Fibroblast of the aortic adventitia (primary cell): ENCODE measurements around the gene BAIAP2L1. TPM values are rescaled to one million over a fixed set of nuclear protein-coding genes. Genes with fewer than 3 reads are reported as not detected.

Experiments
- DNase-seq: peaks from one replicate; pipeline ENCODE4 v3.0.0-alpha.2; 2010; ENCODE audit warnings: low read depth
- H3K4me3 ChIP-seq: 2 replicates; pipeline ENCODE4 v1.5.1; 2011; ENCODE audit warnings: low read depth, mild to moderate bottlenecking, control low read depth, low read length, moderate library complexity
- CTCF ChIP-seq: IDR thresholded peaks from 2 replicates; pipeline ENCODE4 v1.5.1; 2011; ENCODE audit warnings: mild to moderate bottlenecking, low read length, control low read depth, inconsistent platforms; ENCODE audit not compliant: insufficient read depth
- total RNA-seq: library from RNA; depleted of rRNA; stranded (reverse); fragments of >200 nt; gene quantifications from 2 replicates; pipeline ENCODE4 v1.2.3, GENCODE V29; 2012; ENCODE audit warnings: low replicate concordance

The BAIAP2L1 gene
- total RNA-seq, 1 donor: 2.8 TPM

GRCh38 chr7:98315318-98315993, 85.4 kb downstream of the BAIAP2L1 start:
- no peak for DNase-seq
- no peak for TF ChIP-seq CTCF
- H3K4me3 ChIP-seq: no peak overlapping the region

- H3K4me3 ChIP-seq: no peak overlapping the region
- no peak for DNase-seq
- TF ChIP-seq CTCF: no peak
Measured at GRCh38 chr7:98314469-98314868, 86.4 kb downstream of the BAIAP2L1 start.

GRCh38 chr7:98312201-98312600, 88.7 kb downstream of the BAIAP2L1 start:
- DNase-seq: no peak
- TF ChIP-seq CTCF: no peak
- H3K4me3 ChIP-seq: no peak overlapping the region

GRCh38 chr7:98309566-98309965, 91.3 kb downstream of the BAIAP2L1 start:
- TF ChIP-seq CTCF: no peak
- no peak overlapping the region for H3K4me3 ChIP-seq
- DNase-seq: no peak

GRCh38 chr7:98307971-98308466, 92.9 kb downstream of the BAIAP2L1 start:
- no peak for DNase-seq

GRCh38 chr7:98305951-98306535, 94.8 kb downstream of the BAIAP2L1 start:
- no peak overlapping the region for H3K4me3 ChIP-seq
- no peak for DNase-seq
- TF ChIP-seq CTCF: no peak

More at GRCh38 chr7:98307971-98308466, 92.9 kb downstream of the BAIAP2L1 start:
- TF ChIP-seq CTCF: no peak
- no peak overlapping the region for H3K4me3 ChIP-seq
